DMS79 (cell line): Measurements from ENCODE around the gene SLC2A6.

Experiments
- DNase-seq: peaks from one replicate; lab custom pipeline; 2025; lab: John Stamatoyannopoulos, UW

SLC2A6 gene, protein sequence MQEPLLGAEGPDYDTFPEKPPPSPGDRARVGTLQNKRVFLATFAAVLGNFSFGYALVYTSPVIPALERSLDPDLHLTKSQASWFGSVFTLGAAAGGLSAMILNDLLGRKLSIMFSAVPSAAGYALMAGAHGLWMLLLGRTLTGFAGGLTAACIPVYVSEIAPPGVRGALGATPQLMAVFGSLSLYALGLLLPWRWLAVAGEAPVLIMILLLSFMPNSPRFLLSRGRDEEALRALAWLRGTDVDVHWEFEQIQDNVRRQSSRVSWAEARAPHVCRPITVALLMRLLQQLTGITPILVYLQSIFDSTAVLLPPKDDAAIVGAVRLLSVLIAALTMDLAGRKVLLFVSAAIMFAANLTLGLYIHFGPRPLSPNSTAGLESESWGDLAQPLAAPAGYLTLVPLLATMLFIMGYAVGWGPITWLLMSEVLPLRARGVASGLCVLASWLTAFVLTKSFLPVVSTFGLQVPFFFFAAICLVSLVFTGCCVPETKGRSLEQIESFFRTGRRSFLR

DNA sequence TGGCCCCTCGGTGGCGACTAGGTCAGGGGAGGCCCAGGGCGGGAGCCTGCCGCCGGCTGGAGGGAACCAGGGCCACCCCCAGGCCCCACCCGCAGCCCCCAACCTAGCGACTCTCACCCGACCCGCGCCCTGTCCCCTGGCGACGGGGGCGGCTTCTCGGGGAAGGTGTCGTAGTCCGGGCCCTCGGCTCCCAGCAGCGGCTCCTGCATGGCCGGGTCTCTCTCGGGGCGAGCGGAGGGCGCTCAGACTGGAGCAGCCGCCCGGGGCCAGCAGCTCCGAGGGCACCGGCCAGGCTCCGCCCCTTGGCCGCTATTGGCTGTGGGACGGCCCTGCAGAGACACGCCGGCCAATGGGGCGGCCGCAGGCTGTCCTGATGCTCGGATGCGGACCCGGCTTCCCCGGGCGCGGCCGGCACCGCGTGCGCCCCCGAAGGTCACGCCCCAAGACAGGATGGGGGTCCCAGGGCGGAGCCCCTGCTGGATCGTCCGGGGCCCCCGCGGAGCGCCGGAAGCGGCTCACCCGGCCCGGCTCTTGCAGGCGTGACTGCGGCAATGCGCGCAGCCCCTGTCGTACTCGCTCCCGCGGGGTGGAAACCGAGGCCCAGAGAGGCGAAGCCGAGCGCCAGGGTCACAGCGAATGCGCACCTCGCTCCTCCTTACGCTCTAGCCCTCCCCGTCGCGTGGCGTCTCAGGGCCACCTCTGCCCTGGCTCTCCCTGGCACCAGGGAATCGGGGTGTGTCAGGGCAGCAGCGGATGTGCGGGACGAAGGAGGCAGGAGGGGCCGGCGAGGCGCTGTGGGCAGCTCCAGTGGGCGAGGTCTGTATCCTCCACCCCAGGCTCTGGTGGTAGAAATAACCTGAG lies at the start of gene SLC2A6:
Gene SLC2A6, minus strand, starts transcription at position 249 of the 861 bp plus-strand sequence. Its CDS starts 40 bp downstream, at position 209.
- peak; percentile 75 for DNase-seq

DNA sequence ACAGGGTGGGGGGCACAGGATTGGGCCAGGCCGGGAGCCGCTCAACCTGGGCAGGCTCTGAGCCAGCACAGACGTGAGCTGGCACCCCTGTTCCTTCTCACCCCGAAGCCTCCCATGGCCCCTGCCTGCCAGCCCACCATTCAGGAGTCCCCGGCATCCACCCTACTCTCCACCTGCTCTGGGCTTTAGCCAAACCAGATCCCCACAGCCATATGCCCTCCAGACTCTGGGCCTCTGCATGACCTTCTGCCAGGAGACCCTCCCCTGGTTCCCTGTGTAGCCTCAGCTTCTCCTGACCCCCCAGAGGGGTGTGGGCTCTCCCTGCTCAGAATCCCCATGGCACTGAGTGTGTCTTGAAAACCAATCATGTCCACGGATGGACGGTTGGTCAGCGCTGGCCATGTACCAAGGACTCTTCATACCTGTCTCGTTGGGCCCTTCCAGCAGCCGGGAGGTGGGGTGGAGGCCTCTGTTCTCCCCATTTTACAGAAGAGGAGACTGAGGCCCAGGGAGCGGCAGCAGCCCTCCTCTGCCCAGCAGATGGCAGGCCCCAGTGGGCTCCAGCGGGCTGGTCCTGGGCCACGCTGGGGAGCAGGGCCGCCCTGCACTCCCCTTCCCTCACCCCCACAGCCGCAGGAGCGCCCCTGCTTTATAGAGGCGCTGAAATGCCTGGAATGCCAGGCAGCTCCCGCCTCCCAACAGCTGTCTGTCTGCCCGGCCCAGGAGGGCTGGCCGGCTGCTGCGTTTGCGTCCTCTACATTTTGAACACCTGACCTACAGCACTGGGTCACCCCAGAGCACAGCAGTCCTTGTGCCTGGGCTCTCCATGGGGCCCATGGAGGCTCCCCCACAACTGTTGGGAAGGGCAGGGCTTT lies 49.3 kb upstream of the SLC2A6 start:
- no peak for DNase-seq

DNA sequence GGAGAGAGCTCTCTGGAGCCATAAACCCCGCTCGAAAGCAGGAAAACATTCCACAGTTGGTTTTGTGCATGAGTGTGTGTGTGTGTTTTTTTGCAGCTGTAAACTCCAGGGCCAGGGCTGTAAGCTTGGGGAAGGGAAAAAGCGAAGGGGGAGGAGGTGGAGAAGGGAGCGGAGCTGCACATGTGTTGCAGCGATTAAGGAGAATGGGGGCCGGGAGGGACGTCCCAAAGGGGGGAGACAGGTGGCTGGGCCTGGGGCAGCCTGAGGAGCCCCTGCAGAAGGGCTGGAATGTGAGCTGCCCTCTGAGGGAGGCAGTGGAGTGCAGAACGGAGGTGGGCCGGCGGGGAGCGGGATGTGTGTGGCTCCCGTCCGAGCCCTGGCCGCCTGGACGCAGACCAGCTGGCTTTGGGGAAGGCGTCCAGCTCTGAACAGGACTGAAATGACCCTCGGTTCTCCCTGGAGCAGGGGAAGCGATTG lies 48.6 kb upstream of the SLC2A6 start:
- no peak for DNase-seq

DNA sequence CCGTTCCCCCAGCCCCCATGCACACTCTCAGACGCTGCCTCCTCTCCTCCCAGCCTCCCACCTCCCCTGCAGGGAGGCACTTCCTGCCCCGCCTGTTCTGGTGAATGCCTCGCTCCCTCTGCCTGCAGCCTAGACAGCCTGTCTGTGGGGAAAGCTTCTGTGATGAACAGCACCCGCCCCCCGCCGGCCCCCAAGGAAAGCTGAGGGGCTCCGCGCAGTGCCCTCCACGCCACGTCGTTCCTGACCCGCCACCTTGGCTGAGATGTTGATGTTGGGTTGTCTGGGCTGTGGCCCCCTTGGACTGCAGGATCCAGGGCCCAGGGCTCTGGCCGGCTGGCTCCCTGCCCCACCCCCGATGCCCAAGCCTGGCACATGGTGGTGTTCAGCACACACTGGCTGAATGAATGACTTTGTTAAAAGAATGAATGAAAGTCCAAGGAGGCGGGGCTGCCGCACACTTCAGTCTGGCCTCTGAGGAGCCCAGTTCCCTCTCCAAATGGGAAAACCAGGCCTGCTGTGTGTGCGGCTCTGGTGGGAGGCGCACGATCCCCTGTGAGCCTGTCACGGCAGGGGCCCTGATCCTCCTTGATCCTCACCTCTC lies 47.9 kb upstream of the SLC2A6 start:
- no peak for DNase-seq

DNA sequence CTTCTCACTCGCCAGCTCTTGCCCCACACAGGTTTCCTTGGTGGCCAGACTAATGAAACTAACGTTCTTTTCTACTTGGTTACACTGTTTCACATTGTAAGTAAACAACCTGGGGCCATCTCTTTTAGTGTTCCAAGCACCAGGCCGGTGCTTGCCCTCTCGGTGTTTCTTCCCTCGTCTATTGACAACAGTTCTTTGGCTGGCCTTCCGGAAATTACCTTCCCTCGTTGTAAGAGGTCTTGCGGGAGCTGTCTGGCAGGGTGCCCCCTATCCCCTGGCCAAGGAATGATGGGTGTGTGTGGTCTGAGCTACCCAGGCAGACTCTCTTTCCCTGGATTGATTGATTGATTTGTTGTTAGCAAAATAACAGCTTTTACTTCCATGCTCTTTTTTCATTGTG lies 46.8 kb upstream of the SLC2A6 start:
- DNase-seq, result no peak

DNA sequence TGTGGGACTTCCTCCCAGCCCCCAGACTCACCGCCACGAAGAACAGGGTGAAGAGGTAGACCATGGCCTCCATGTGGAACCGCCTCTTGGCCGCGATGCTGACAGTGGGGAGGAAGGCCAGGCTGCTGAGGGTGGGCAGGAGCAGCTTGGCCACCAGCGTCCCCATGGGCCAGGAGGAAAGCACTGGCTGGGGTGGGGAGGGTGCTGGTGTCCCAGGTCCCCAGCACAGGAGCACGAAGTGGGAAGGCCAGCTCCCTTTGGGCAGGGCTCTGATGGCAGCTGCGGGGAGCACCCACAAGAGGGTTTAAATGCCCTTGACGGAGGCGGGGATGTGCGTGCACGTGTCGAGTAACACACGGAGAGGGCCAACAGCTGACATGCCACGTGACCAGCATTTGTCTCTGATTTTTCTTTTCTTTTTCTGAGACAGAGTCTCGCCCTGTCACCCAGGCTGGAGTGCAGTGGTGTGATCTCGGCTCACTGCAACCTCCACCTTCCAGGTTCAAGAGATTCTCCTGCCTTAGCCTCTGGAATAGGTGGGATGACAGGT lies 45.9 kb upstream of the SLC2A6 start, which contains the start of gene MYMK:
Gene MYMK, minus strand, starts transcription at position 281 of the 550 bp plus-strand sequence. Its CDS starts 115 bp downstream, at position 166.
- no peak for DNase-seq

DNA sequence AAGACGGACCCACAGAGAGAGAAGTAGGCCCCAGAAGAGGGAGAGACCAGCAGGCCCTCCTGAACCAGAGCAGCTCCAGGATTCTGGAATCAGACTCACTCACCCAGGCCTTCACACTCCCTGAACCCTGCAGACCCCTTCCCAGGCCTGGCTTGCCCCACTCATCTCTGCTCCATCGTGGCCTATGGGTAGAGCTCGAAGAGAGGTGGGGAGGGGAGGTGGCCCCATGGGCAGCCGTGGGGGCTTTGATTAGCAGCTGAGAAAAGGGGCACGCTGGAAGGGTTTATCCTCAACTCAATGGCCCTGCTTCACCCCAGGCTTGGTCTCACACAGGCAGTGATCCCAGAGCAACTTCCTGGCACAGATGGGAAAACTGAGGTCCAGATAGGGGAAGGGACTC lies 45.2 kb upstream of the SLC2A6 start:
- DNase-seq, result no peak

DNA sequence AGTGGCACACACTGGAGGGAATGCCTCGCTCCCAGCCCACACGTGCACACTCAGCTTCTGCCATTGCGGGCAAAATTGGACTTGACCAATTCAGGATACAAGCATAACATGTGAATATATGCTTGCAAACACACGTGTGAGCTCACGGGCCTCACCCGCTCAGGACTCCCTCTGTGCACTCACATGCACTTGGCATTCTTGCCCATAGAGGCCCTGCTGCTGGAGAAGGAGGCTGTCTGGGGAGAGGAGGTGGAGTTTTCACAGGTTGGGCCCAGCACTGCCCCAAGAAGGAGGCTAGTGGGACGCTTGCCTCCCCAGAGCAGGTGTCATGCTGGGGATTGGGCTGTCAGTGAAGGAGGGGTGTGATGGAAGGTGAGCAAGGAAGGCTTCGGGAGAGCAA lies 44.2 kb upstream of the SLC2A6 start:
- DNase-seq, result no peak

DNA sequence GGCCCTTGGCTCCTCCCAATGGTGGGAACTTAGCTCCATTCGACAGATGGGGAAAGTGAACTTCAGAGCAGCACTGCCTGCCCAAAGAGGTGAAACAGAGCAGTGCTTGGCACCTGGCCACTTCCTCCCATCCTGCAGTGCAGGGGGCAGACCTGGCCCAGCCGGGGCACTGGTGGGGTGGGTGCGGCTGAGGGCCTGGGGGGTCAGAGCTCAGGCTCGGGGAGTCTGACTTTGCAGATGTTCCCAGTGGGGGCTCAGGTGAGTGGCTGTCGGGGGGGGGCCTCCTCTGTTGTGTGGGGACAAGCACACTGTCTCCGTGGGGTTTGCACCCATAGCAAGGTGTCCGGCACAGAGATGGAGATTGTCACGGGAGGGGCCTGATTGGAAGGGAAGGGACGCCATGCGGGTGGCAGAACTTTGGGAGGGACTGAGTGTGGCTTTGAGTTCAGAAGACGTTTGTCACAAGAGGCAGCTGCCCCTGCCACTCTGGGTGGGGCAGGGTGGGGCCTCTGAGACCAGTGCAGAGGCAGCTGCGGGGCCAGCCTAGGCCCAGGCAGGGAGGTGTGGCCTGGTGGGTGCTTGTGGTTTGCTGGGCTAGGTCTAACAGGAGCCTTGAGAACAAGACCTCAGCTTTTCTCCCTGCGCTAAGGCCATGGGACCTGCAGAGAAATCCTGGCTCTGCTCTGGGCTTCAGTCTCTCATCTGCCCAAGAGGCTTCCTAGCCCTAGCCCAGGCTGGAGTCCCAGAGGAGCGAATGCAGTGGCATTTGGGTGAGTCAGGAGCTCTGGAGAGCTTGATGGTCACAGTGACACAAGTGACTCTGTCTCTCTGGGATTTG lies 43.4 kb upstream of the SLC2A6 start:
- DNase-seq, result peak; percentile 20

DNA sequence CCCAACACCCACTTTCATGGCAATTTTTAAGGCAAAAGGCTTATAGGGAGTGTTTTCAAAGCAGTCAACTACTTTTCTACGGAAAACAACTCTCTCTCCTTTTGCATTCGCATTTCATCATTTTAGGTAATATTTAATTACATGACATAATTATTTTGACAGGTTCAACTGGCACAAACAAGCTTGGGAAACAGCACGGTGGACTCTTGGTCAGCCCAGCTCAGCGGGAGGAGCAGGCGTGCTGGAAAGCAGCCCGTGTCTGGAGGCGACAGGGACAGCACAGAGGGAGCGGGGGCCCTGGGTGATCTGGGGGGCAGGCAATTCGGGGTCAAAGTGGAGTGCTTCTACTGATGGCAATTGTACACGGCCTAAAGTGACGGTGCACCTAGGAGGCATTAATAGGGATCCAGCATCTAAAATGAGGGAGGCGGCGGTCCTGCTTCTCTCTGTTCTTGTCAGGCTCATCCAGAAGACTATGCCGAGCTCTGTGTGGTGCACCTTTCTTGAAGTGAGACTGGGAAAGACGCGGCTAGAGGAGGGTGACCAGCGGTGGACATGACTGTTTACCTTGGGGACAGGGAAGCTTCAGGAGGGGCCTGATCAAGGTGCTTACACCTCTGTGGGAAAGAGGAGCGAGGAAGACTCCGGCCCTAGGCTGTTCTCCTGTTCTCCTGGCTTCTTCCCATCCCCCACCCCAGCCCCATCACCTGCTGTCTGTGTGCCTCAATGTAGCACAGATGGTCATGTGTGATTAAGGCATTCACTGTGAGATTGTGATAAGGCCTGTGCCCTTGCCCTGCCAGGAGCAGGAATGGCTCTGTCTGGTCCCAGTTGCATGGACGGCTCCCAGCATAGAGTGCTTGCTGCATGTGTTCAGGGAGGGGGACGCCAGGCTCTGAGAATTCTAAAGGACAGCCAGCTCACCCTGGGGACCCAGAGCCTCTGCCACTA lies 42.5 kb upstream of the SLC2A6 start:
- DNase-seq, result no peak

DNA sequence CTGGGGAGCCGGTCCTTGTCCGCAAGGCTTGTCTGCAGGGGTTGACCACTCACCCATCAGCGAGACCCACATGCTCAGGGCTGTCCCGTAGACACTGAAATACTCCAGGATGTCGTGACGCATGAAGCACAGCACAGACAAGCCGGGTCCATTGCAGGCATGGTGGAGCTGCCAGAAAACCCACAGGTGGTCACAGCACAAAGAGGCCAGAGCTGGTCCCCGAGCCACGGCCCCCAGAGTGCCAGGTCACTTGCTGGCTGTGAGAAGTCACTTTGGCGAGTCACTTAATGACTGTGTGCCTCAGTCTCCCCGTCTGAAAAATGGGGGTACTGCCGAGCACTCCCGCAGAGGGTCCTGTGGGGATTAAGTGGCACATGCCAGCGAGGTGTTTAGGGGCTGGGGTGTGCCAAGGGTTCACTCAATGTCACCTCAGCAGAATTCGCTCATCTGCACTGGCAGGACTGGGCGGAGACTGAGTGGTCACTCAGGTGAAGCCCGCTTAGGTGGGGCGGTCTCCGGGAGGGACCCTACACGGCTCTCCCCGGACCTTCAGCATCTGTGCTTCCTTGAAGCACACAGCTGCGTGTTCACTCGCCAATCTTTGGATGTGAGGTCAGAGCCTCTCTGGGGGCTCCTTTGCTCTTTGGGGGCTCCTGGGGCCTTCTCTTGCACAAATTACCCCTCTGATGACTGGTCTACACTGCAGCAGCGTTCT lies 41.4 kb upstream of the SLC2A6 start:
- no peak for DNase-seq

DNA sequence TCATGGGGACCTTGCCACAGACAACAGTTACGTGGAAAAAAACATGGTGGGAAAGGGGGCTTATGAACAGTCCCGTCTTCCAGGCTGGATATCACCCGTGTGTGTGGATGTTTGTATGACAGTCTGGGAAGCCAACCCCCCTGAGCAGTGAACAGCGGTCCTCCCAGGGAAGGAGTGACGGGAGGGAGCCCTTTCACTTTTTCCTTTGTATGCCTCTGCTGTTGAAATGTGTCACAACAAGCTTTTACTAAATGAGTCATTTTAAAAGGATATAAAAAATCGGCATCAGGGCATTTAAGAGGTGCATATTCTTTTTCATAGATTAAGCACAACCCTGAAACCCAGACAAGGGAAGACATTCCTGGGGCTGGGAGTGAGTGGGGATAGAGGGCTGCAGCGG lies 40.8 kb upstream of the SLC2A6 start:
- no peak for DNase-seq

DNA sequence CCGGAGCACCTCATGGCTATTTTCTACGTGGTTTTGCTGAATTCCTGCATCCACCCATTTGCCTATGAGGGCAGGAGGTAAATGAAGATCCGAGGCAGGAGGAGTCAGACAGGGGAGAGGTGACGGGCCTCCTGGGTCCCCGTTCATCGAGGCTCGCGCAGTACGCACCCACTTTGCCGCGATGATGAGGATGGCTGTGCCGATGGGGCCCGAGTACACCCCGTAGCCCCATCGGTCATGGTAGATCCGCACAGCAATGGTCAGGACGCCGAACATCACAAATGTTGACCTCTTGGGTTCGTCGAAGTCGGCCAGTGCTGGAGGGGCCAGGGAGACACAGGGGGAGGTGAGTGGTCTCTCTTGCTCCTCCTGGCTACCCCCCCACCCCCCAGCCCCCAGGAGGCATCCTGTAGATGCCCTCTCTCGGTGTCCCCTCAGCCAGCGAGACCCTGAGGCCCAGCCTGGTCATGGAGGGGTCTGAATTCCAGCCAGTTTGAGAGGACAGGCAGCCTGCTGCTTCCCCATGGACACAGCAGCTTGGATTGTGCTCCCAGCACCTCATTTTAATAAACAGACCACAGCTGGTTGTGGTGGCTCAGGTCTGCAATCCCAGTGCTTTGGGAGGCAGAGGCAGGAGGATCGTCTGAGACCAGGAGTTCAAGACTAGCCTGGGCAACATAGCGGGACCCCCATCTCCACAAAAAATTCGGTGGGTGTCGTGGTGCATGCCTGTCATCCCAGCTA lies 40.0 kb upstream of the SLC2A6 start:
- no peak for DNase-seq

DNA sequence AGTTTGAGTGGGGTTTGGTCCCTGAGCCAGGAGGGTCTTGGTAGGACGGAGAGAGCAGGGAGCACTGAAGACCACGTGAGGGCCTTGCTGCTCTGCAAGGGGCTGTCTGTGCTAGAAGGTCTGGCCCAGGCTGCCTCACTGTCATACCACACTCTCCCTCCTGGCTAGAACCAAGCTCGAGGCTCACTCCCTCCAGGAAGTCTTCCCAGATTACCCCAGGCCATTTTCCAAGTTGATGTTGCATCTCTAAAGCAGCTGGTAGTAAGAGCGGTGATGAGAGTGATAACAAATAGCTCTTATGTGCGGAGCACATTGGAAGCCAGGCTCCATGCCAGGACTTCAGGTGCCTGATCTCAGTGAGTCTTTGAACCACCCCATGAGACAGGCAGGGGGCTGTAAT lies 39.3 kb upstream of the SLC2A6 start:
- no peak for DNase-seq

DNA sequence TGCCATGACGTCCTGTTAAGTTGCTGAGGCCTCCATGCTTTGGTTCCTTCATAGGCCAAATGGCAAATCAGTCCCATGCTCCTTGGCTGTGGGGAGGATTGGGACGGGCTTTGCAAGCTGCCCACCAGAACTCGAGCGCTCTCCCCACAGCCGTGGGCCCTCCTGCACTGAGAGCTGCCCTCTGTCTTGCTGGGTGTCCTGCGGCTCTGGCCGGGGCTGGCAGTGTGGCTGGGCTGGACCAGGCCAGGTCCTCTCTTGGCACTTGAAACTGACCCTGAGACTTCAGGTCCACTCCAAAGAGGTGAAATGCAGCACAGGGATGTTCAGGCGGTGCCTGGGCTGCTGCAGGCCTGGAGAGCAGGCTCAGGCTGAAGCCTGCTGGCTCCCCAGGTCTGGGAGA lies 38.8 kb upstream of the SLC2A6 start:
- DNase-seq, result no peak

DNA sequence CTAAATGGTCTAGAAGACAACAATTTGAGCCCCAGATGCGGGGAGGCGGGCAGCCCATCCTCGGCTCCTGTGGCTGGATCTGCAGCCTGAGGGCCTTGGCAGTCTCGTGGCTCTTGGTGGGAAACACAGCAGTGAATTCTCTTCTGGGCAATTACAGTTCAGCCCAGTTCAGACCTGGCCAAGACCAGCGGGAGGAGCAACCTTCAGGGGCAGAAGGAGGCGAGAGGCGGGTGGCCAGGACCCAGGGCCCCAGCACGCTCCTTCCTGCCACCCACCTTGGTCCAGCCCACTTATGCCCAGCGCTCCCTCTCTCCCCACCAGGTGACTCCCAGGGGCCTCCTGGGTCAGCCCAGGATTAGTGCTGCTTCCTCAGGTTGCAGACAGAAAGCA lies 38.1 kb upstream of the SLC2A6 start:
- no peak for DNase-seq

DNA sequence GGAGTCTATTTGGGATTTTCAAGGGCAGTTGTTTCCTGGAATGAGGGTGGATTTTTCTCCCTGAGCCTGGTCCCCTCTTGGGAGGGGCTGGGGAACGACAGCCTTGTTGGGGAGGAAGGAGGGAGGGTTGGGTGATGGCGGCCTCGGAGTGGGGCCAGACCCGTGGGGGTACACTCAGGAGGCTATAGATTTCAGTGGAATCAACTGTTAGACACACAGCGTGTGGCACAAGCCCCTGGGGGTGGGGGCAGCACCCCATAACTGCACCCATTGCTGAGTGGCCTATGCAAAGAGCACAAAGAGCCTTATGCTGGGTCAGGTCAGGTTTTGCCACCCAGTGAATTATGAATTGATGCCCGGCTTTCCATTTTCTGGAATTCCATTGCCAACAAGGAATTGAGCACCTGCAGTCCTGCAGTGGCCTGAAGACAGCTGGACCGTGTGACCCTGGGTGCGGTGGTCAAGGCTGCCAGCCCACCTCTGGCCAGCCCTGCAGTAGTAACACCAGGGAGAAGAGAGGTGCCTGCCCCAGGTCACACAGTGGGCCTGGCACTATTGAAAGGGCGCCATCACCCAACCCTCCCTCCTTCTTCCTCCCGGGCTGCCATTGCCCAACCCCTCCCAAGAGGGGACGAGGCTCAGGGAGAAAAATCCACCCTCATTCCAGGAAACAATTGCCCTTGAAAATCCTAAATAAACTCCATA lies 37.5 kb upstream of the SLC2A6 start:
- DNase-seq, result no peak
